ENCODE results near the gene CRISPLD2.

CRISPLD2 gene

GRCh38 chr16:84911486-84912216 lies 91.9 kb downstream of the CRISPLD2 start:
- TF ChIP-seq, protein P1, sequence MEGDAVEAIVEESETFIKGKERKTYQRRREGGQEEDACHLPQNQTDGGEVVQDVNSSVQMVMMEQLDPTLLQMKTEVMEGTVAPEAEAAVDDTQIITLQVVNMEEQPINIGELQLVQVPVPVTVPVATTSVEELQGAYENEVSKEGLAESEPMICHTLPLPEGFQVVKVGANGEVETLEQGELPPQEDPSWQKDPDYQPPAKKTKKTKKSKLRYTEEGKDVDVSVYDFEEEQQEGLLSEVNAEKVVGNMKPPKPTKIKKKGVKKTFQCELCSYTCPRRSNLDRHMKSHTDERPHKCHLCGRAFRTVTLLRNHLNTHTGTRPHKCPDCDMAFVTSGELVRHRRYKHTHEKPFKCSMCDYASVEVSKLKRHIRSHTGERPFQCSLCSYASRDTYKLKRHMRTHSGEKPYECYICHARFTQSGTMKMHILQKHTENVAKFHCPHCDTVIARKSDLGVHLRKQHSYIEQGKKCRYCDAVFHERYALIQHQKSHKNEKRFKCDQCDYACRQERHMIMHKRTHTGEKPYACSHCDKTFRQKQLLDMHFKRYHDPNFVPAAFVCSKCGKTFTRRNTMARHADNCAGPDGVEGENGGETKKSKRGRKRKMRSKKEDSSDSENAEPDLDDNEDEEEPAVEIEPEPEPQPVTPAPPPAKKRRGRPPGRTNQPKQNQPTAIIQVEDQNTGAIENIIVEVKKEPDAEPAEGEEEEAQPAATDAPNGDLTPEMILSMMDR (conservative IDR thresholded peaks at IDR 0.05; ENCODE audit: low read length), result no peak
- DNase-seq (ENCODE audit: low read depth), result peak; percentile 49
- no peak overlapping the region for H3K4me3 ChIP-seq (ENCODE audit: low read length)

- H3K4me3 ChIP-seq (ENCODE audit: low read length), result no peak overlapping the region
- no peak for DNase-seq (ENCODE audit: low read depth)
- TF ChIP-seq, protein P1 (conservative IDR thresholded peaks at IDR 0.05; ENCODE audit: low read length), result no peak
Observed at GRCh38 chr16:84913315-84913714, 93.5 kb downstream of the CRISPLD2 start.

- TF ChIP-seq, protein P1 (conservative IDR thresholded peaks at IDR 0.05; ENCODE audit: low read length), result no peak
- no peak overlapping the region for H3K4me3 ChIP-seq (ENCODE audit: low read length)
- DNase-seq (ENCODE audit: low read depth), result no peak
Observed at GRCh38 chr16:84914273-84914672, 94.5 kb downstream of the CRISPLD2 start.

DNA sequence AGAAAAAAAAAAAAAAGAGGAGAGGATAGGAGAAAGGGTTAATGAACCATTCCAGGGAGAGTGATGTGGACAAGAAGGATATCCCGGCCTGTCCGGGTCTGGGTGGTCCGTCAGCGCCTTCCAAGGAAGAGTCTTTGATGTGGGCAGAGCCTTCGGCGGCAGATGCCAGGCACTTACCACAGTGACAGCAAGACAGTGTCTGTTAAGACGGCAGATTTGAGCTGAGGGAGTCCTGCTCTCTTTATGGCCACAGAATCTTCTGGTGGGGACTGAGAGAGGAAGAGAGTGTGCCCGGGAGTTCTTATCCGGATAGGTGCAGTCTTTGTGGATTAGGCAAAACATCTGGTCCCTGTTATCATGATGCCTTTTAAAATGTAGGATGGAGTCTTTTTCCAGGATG lies 96.4 kb downstream of the CRISPLD2 start:
- H3K4me3 ChIP-seq (ENCODE audit: low read length), result no peak overlapping the region
- no peak for DNase-seq (ENCODE audit: low read depth)
- TF ChIP-seq, protein P1 (conservative IDR thresholded peaks at IDR 0.05; ENCODE audit: low read length), result no peak

GRCh38 chr16:84916850-84917249 lies 97.1 kb downstream of the CRISPLD2 start:
- TF ChIP-seq, protein P1 (conservative IDR thresholded peaks at IDR 0.05; ENCODE audit: low read length), result no peak
- no peak for DNase-seq (ENCODE audit: low read depth)
- no peak overlapping the region for H3K4me3 ChIP-seq (ENCODE audit: low read length)

DNA sequence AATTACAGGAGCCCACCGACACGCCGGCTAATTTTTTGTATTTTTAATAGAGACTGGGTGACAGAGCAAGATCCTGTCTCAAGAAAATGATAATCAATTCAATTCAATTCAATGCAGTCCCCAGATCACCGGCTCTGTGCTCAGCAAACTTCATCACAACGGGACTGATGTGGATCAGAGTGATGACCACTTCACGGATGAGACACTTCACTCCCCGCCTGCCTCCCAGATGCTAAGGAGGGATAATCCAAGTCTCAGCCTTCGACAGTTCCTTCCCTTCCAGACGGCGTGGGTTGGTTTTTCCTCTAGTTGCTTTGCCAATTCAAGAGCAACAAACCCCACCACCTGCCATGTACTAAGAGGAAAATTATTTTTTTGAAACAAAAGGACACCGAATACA lies 97.7 kb downstream of the CRISPLD2 start:
- TF ChIP-seq, protein P1 (conservative IDR thresholded peaks at IDR 0.05; ENCODE audit: low read length), result no peak
- DNase-seq (ENCODE audit: low read depth), result no peak
- H3K4me3 ChIP-seq (ENCODE audit: low read length), result no peak overlapping the region
